NCI-H69 (cell line): ENCODE data around the gene SOX30.

ENCODE experiments used
- DNase-seq: peaks from one replicate; lab custom pipeline; 2025; lab: John Stamatoyannopoulos, UW

The SOX30 gene

DNA sequence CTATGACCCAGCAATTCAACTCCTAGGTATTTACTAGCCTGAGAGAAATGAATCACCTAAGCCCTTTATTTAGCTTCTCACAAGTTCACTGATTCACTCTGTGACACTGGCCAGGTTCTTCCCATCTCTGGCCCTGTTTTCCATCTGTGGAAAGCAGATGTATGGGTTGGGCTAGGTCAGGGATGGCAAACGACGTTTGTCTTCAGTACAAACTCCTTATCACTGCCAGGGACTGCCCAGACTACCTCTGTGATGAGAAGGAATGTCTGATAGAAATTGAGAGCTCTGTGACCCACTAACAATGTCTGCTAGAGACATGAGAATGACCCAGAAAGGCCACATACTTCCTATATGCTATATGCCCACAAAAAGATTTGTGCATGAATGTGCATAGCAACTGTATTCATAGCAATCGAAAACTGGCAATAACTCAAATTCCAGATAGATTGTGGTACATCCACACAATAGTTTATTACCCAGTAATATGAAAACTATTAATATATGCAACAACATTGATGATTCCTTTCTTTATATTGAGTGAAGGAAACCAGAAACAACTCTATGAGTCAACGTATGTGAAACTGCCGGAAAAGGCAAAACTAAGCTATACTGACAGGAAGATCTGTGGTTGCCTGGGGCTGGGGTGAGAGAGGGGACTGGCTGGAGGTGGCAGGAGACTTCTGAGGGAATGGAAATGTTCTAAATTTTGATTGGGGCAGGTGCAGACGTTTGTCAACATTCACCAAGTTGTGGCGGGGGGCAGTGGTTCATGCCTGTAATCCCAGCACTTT, 44.7 kb downstream of the SOX30 start:
- no peak for DNase-seq

DNA sequence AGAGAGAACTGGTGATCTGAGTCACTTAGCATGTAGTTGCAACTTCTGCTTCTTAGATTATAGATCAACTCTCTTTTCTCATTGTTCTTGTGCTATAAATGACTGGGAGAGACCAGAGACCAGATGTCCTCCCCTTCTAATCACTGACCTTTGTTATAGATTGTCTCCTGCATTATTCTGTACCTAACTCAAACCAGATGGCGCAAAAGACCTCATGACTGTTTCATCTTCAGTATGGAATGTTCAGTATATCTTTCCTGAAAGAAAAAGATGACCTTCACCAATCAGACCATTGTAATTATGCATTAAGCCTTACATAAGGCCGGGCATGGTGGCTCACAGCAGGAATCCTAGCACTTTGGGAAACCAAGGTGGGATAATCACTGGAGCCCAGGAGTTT, 46.2 kb downstream of the SOX30 start:
- DNase-seq, result no peak

DNA sequence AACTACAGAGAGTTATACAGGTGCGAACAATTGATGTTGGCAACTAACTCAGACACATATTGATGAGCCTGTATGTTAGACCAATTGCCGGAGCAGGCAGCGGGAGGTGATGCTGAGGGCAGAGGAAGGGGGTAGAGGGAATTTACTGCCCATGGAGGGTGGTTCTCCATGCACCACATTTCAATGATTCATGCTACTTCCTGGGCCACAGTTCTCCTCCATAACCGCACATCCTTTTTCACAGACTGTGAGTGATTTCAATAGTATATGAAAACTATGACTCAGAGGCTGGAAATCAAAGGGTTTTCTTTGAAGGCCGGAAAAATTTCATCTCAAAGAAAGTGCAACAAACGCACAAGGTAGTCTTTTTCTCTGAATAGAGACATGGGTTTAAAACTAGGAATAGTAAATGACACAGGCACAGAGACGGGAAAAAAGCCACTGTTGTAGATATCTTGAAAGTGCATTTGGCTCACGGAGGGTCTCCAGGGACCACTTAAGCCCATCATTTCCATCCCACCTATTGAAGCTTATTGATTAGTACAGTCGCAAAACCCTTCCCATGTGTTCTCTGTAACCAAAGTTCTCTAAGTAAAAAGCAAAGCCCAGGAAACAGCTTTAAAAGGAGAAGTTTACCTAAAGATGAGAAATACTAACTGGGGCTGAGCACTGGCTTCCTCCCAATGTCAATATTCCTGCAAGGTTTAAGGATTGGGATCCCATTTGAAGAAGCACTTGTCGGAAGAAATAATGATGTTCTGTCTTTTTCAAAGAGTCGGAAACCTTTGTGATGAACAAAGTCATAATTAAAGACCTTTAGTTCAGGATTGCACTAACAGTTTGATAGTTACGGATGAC, 48.7 kb downstream of the SOX30 start:
- DNase-seq, result no peak

DNA sequence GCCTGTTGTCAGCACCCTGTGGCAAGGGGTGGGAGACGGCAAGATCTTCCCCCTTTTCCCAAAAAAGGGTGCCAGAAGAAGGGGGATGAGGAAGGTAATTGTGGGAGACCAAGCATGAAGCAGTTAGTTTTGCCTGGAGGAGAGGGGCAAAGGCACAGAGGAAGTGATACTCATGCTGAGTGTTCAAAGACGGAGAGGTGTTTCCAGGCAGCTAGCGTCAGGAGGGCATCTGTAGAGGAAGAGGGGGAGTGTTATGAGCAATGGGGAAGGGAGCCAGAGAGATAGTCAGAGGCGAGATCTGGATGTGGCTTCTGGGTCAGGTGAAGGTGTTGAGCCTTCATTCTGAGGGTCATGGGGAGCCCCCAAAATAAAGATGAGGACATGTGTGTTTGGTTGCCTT, 49.7 kb downstream of the SOX30 start:
- DNase-seq, result no peak

DNA sequence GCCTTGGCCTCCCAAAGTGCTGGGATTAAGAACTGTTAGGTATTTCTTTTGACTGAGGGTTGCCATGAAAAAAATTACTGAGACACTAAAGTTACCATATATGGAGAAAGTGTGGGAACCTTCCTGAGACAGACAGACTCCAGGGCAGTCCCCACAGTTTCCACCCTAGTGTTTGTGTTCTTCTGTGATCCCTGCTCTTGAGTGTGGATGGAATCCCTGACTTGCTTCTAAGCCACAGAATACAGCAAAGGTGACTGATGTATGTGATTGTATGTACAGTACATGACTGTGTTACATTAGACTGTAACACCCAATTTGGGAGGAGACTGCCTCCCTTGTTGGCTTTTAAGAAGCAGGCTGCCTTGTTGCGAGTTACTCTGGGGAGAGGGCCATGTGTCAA, 52.0 kb downstream of the SOX30 start:
- no peak for DNase-seq

DNA sequence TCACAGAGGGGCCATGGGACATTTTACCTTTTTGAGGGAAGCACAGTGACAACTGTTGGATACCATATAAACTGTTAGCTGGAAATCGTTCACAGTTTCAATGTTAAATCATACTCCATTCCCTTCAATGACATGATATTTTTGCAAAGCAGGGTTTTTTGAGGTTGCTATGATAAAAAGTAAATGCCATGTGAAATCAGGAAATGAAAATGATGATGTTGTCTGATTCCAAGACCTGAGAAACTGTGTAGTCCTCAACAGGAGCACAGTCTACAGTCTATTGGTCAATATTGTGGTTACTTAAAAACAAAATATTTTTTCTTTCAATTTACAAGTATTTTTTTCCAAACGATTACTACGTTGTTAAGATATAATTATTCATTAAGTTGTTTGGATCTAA, 52.7 kb downstream of the SOX30 start:
- DNase-seq, result no peak

DNA sequence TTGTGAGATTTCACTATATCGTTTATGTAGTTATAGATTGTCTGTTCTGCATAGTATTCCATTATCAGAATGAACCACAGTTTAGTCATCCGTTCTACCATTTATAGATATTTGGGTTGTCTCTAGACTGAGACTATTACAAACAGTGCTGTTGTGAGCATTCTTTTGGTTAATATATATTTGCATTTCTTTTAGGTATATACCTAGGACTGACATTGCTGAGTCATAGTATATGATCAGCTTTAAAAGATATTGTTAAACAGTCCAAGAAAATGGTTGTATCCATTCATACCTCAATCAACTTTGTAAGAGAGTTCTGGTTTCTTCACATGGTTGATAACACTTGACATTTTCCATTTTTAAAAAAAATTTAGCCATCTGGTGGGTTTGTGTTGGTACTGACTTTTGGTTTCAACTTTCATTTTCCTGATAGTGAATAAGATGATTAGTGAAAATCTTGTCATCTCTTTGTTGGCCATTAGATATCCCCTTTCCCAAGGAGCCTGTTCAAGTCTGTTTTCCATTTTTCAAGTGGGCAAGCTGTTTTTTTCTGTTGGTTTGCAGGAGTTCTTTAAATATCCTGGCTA, 53.8 kb downstream of the SOX30 start:
- DNase-seq, result no peak

DNA sequence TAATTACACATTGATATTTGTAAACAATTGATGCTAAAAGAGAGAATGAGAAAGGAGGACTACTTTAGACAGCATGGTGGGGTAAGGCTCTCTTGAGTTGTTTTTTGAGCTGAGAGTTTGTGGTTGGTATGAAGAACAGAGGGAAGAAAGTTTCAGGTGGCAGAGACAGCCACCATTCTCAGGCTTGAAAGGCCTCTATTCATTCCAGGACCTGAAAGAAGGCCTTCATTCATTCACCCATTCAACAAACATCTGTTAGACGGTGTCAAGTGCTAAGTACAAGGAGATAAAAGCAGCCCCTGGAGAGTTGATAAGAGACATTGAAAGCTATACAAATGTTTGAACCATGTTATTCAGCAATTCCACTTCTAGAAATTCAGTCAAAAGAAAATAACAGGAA, 55.0 kb downstream of the SOX30 start:
- no peak for DNase-seq

DNA sequence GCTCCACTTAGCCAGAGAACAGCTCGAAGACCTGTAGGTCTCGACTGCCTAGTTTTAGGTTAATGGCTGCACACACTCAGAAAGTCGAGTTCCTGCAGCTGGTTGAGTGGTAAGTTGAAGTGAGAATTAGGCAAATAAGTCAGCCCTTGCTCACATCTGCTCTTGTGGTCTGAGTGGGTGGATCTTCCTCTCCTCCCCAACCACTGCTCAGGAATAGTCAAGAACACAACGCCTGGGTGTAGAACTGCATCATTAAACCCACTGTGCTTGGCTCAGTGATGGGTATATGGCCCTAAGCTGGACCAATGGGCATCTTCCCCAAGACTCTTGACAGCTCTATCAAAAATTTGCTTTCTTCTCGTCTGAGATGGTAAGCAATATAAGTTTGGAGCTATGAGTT, 55.8 kb downstream of the SOX30 start:
- no peak for DNase-seq

DNA sequence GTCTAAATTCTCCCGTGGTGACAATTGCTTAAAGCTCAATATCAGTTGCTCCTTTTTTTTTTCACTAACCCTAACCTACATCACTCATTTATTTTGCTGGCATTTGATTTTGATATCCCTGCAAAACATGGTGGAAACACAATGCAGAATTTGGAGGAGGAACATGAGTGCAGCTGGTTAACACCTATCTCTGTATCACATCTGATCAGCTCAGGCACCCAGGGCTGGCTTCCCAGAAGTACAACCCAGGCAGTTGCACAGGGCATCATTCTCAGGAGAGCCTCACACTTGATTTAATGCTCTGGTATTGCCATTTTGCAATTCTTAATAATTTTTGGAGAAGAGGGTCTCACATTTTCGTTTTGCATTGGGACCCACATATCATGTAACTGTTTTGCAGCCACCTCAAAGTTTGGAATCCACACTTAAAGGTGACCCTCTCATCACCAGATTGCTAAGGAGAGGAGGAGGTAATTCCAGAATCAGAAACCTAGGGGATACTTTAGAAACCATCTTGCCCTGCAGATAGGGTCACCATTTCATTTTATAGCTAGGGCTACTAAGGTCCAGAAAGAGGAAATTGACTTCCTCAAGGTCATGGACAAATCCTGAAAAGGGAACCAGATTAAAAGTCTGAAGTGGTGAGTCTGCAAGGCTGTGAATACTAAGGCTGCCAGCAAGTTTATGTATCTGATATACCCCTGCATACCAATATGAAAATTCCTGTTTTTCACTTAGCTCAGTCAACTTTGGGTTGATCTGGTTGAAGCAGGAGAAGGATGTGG, 57.4 kb downstream of the SOX30 start:
- no peak for DNase-seq

DNA sequence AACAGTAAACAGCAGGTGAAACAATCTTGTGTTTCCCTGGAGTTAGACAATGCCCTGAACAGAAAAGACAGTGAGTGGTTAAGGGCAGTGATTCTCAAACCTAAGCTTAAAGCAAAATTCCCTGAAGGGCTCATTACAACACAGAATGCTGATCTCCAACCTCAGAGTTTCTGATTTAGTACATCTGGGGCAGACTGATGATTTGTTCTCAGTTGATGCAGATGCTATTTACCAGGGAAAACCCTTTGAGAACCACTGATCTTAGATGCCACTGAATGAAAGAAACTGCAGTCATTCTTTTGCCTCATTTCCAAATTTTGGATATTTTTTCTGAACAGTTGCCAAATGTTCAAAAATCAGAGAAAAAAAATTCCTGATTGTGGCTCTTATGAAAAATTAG, 58.0 kb downstream of the SOX30 start:
- DNase-seq, result no peak

DNA sequence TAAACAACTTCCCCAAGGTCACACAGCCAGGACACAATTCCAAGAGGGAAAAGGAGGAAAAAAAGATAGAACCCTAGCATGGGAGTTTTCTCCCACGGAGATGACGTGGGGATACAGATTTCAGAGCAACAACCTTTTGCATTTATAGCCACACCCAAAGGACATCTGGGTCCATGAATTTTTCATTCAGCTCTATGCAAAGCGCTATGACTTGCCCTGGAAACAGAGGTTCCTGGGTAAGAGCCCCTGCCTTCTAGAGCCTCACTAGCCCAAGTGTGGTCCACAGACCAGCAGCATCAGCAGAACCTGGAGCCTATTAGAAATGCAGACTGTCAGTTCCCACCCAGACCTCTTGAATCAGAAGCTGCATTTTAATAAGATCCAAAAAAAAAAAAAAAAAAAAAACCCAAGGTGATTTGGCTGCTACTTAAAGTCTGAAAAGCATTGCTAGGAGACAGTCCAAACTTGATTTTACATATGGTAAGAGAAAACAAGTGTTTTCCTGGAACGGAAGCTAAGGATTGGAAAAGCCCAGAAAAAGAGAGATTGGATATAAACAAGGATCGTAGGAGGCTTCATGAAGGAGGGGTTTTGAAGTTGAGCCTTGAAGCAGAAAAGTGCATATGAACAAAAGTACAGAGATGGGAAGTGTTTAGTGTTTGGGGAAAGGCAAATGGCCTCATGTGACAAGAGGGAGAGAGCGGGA, 59.0 kb downstream of the SOX30 start:
- no peak for DNase-seq

DNA sequence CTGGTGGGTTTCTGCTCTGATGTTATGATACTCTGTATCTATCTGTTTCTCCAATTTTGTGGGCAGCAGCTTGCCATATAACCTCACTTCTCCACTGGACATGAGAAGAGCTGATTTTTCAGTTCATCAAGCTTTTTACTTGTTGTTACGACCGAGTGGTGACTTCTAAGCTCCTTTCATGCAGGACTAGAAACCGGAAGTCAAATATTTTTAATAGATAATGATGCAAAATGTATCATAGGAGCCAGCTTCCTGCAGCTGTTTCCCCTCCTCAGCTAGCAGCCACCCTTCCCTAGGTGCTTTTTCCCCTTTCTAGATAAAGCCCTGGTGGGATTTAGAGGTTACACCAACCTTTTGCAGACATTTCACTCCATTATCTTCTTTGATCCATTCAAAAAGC, 59.6 kb downstream of the SOX30 start:
- no peak for DNase-seq

DNA sequence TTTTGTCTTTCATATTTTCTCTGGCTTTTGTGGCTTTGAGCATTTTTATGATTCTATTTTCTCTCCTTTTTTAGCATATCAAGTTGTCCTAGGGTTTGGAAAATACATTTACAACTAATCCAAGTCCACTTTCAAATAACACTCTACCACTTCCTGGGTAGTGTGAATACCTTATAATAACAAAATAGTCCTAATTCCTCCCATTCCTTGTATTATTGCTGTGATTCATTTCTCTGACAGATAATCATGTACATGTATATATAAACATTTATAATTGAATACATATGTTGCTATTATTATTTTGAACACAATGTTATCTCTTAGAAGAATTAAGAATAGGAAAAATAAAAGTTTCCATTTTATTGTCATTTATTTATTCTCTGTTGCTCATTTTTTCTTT, 61.8 kb downstream of the SOX30 start:
- no peak for DNase-seq

DNA sequence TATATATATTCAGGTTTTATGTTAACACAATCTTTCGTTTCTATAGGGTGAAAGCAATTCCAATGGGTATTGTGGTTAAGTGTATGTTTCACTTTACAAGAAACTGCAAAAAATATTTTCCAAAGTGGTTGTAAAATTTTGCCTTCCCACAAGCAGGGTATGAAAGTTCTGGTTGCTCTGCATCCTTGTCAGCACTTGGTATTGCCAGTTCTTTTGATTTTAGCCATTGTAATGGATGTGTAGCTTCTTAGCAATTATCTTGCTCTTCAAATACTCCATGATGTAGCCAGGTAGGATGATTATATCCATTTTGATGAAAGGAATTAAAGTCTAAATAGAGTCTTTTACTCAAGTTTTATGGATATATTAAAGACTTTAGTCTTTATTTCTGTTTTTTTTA, 67.6 kb downstream of the SOX30 start:
- no peak for DNase-seq

DNA sequence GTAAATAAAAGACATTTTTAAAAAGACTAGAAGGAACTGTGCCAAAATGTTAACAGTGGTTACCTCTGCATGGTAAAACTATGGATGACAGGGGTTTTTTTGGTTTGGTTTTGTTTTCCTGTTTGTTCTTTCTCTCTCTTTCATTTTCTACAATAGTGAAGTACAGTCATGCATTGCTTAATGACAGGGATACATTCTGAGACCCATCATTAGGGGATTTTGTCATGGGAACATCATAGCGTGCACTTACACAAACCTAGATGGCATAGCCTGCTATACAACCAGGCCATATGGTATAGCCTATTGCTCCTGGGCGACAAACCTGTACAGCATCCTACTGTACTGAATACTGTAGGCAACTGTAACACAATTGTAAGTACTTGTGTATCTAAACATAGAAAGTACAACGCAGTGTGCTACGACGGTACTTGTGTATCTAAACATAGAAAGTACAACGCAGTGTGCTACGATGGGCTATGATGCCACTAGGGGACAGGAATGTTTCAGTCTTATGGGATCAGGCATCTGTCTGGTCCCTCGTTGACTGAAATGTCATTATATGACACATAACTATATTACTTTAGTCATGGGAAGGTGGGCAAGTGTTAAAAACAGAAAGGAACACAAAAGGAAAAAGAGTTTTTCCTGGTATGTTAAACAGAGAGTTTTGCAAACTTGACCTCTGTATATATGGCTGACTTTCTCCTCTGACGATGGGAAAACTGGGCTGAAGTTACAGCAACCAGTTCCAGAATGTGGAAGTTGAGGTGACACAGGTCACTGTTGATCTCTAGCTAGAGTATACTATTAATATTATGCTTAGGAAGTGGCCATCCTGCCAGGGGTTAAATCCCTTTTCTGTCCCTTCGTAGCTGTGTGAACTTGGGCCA, 69.3 kb downstream of the SOX30 start:
- peak; percentile 81 for DNase-seq

DNA sequence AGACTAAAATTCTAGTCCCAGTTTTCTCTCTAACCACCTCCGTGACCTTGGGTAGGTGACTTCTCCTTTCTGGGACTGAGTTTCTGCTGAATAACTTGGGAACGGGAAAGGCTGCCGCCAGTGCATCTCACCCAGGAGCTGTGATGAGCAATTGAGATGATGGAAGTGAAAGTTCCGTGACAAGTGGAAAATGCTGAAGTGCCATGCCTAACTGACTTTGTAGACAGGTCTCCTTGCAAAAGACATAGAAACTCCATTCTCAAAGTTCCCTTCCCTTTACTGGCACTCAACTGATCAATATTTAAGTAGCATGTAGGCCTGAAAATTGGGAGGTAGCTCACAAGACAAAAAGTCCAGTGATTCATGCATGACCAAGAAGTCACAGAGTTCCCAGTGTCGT, 70.3 kb downstream of the SOX30 start:
- no peak for DNase-seq

DNA sequence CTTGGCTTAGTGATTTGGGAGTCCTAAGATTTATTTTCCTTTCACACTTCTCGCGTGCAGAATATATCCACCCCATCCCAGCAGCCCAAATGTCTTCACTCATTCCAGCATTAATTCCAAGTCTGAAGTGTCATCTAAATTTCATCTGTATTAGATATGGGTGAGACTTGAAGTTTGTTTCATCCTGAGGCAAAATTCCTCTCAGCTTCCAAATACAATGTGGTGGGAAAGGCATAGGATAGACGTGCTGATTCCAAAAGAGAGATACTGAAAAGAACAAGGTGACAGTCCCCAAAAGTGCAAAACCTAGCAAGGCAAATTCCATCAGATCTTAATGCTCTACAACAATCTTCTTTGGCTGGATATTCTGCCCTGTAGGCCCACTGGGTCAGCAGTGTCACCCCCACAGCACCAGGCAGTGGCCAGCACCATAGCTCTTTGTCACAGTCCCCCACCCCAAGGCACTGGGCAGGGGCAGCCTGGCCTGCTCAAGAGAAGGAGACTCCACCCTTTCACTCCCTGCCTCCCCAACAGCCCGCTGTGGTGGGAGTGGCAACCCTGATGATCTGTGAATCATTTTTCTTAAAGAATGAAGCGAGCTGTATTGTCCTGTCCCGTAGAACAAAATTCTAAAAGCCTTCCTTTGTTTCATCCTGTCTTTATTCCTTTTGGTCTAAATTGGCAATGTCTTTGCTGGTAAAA, 74.0 kb downstream of the SOX30 start:
- no peak for DNase-seq

DNA sequence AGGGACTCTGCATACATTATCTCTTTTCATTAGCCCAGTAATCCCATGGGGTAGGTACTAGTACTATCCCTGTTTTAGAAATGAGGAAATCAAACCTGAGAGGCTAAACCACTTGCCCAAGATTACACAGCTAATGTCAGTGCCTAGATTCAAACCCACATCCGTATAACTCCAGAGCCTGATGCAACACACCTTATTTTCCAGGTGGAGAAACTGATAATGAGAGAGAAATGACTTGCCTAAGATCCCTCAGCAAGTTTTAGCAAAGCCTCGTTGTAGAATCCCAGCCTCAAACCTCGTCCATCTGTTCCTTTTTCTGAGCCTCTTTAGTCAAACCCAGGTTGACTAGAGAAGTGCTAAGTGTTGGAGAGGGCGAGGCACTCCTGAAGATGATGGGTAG, 75.6 kb downstream of the SOX30 start:
- no peak for DNase-seq
